ENCODE measurements around the gene CAMSAP1. TPM values are rescaled to one million over a fixed set of nuclear protein-coding genes. Genes with fewer than 3 reads are reported as not detected.

Gene CAMSAP1
- total RNA-seq, 1 experiment from 2014 or later = 52.7 TPM

- H3K27ac Mint-ChIP-seq = peak overlapping the region; percentile 24 to 75 (median 42); a peak in 4 of 7 replicates
- H3K4ac ChIP-seq (ENCODE audit: low read depth, low read length) = no peak overlapping the region
- H3K23me2 ChIP-seq (ENCODE audit: insufficient read length, low read depth, low read length, poor library complexity, severe bottlenecking) = no peaks in the 10 kb centered on the region
- no peak for DNase-seq
- H3K4me1 ChIP-seq (ENCODE audit: insufficient read depth, low read length) = peaks cover 7% of the 10 kb centered on the region; the same call in 1 of the 2 replicates
- no peak overlapping the region for H3K4me3 Mint-ChIP-seq
- no peak overlapping the region for H4K5ac ChIP-seq (ENCODE audit: insufficient read length, low read depth, low read length)
- H3T11ph ChIP-seq (ENCODE audit: low read length) = no peak overlapping the region
- no peak overlapping the region for H3K4me2 ChIP-seq (ENCODE audit: insufficient read depth, insufficient read length, low read length)
- H3K79me1 ChIP-seq (ENCODE audit: insufficient read depth, low read depth, low read length, poor library complexity, severe bottlenecking) = peaks cover 7% of the 10 kb centered on the region
- no peak overlapping the region for H3K23ac ChIP-seq (ENCODE audit: insufficient read length, low read depth, low read length)
- H3K56ac ChIP-seq (ENCODE audit: insufficient read length, low read depth, low read length) = no peak overlapping the region
- no peak overlapping the region for H3K14ac ChIP-seq (ENCODE audit: insufficient read depth, low read length)
- no peak overlapping the region for H2AFZ ChIP-seq (ENCODE audit: low read length)
- no peaks in the 10 kb centered on the region for H3K9me3 ChIP-seq (ENCODE audit: control insufficient read depth, low read depth, low read length)
- H2BK120ac ChIP-seq (ENCODE audit: low read depth, low read length, poor library complexity, severe bottlenecking) = no peak overlapping the region
- H3K9me3 Mint-ChIP-seq = no peaks in the 10 kb centered on the region
- TF ChIP-seq CTCF (conservative IDR thresholded peaks at IDR 0.05) = no peak
- H2BK12ac ChIP-seq (ENCODE audit: insufficient read length, low read depth, low read length) = no peak overlapping the region
- no peaks in the 10 kb centered on the region for H4K20me1 ChIP-seq (ENCODE audit: control insufficient read depth, insufficient read depth, insufficient read length)
- H4K8ac ChIP-seq (replicated peaks; ENCODE audit: insufficient read length, low read depth, low read length) = no peak overlapping the region
- no peak overlapping the region for H4K91ac ChIP-seq (ENCODE audit: insufficient read length, low read depth, low read length)
- no peak overlapping the region for H3K9ac ChIP-seq (ENCODE audit: extremely low read depth, insufficient read length, low read length)
- no peaks in the 10 kb centered on the region for H3K27me3 ChIP-seq (ENCODE audit: insufficient read depth, low read length)
- no peak overlapping the region for H2BK5ac ChIP-seq (ENCODE audit: insufficient read length, low read length)
- H3K27ac ChIP-seq (ENCODE audit: insufficient read length, low read depth, low read length) = no peak overlapping the region
- H2AK5ac ChIP-seq (ENCODE audit: insufficient read length, low read length) = no peak overlapping the region
- H2BK20ac ChIP-seq (ENCODE audit: low read depth, low read length, poor library complexity, severe bottlenecking) = no peak overlapping the region
- H3K4me1 Mint-ChIP-seq = peaks cover 56 to 65% of the 10 kb centered on the region in 2 experiments
- peaks cover 70% of the 10 kb centered on the region; the same call in 1 of the 2 replicates for H3K79me2 ChIP-seq (ENCODE audit: insufficient read depth, low read length)
- no peak overlapping the region for H3K18ac ChIP-seq (ENCODE audit: insufficient read length, low read depth, low read length)
- no peaks in the 10 kb centered on the region for H3K27me3 Mint-ChIP-seq (ENCODE audit: low read depth)
- no peak overlapping the region for H2BK15ac ChIP-seq (ENCODE audit: low read depth, low read length)
- no CpG with 5 or more reads among the region's 16 CpGs for WGBS (ENCODE audit: extremely low coverage, insufficient read length, low lambda C conversion rate)
- H3K36me3 Mint-ChIP-seq (ENCODE audit: insufficient read depth in 1 of 3, low read depth in 3 of 3) = peaks cover 0 to 10% (median 8%) of the 10 kb centered on the region in 3 experiments; a peak in 2 of 7 replicates
Observed at GRCh38 chr9:135884328-135885035, 22.9 kb downstream of the CAMSAP1 start.

Data from H9 (cell line).